K562 (cell line): Measurements from ENCODE around the gene ZC3HAV1L. TPM values are rescaled to one million over a fixed set of nuclear protein-coding genes. Genes with fewer than 3 reads are reported as not detected.

Source experiments
- ATAC-seq: fragments of 200-7000 bp; cut with Tn5 transposase; 3 replicates; pipeline ENCODE4 v1.9.1; 2020; ENCODE audit warnings: moderate library complexity
- BruUV-seq: library from RNA; stranded (reverse); fragments of 400-500 nt; replicated peaks from 2 replicates; lab custom pipeline; 2021; lab: Mats Ljungman, UMichigan
- CTCF ChIA-PET: fragments of 300-600 bp; formaldehyde crosslinking; extraction: SDS; loops from one replicate; lab custom pipeline; 2021; ENCODE audit warnings: low intra/inter-chr PET ratio; lab: Yijun Ruan, JAX
- POLR2A ChIA-PET: fragments of 300-600, 350-650 bp; sonication (Branson Sonifier 250); formaldehyde crosslinking; extraction: SDS; loops from one replicate; lab custom pipeline; 2021; ENCODE audit warnings: antibody characterized with exemption, inconsistent platforms; lab: Yijun Ruan, JAX
- DNase-seq, 4 experiments: peaks; one replicate each; pipeline versions ENCODE4 v3.0.0 to v3.0.0-alpha.2; 2011 to 2018; ENCODE audit warnings: low spot score in 3 of 4, mixed read lengths in 3 of 4; ENCODE audit errors: extremely low read depth in 1 of 4
- FAIRE-seq: peaks from 2 replicates; lab custom pipeline; 2011; peaks lifted over from hg19 to GRCh38; lab: Jason Lieb, UNC
- H2AFZ ChIP-seq: 2 replicates; pipeline ENCODE4 v1.6.0; 2011; ENCODE audit warnings: low read depth, low read length, control low read depth, inconsistent platforms
- H3K27ac ChIP-seq: fragments of 200-600 bp; 3 replicates; pipeline ENCODE4 v1.8.0; 2011; ENCODE audit warnings: low read depth, mild to moderate bottlenecking, control low read depth, inconsistent platforms, low read length, moderate library complexity, mixed read lengths; ENCODE audit errors: extremely low read depth
- H3K27me3 ChIP-seq, 2 experiments: fragments of 300-600 bp in 1 of 2; 2 replicates in 1 of 2; 3 replicates in 1 of 2; pipeline versions ENCODE4 v1.6.0 to v1.8.0; 2011; ENCODE audit warnings: inconsistent platforms in 2 of 2, low read length in 2 of 2, mild to moderate bottlenecking in 1 of 2, mixed read lengths in 1 of 2, moderate library complexity in 1 of 2; ENCODE audit not compliant: control insufficient read depth in 2 of 2, insufficient read depth in 2 of 2
- H3K36me3 ChIP-seq: fragments of 300-600 bp; 3 replicates; pipeline ENCODE4 v1.8.0; 2011; ENCODE audit warnings: mild to moderate bottlenecking, low read length, inconsistent platforms; ENCODE audit not compliant: control insufficient read depth, insufficient read depth
- H3K4me1 ChIP-seq, 2 experiments: fragments of 200-600 bp in 1 of 2; replicated peaks in 1 of 2; 2 replicates in 1 of 2; 3 replicates in 1 of 2; pipeline versions ENCODE4 v1.5.1 to v1.8.0; 2011; ENCODE audit warnings: inconsistent platforms in 2 of 2, low read length in 2 of 2, mild to moderate bottlenecking in 1 of 2, mixed read lengths in 1 of 2, moderate library complexity in 1 of 2; ENCODE audit not compliant: control insufficient read depth in 2 of 2, insufficient read depth in 2 of 2
- H3K4me2 ChIP-seq: 2 replicates; pipeline ENCODE4 v1.6.1; 2011; ENCODE audit warnings: low read length, control low read depth, inconsistent platforms, mixed read lengths; ENCODE audit not compliant: insufficient read depth
- H3K4me3 ChIP-seq: fragments of 200-600 bp; sonication (generic), shearing (Covaris generic); 2 replicates; pipeline ENCODE4 v1.5.1; 2016; ENCODE audit warnings: control low read depth, inconsistent platforms
- H3K79me2 ChIP-seq: fragments of 200-600 bp; 3 replicates; pipeline ENCODE4 v1.8.0; 2011; ENCODE audit warnings: low read length, inconsistent platforms; ENCODE audit not compliant: control insufficient read depth, insufficient read depth
- H3K9ac ChIP-seq, 2 experiments: 2 replicates each; pipeline versions ENCODE4 v1.6.0 to v1.6.1; 2011; ENCODE audit warnings: low read depth in 2 of 2, low read length in 2 of 2, control low read depth in 1 of 2, inconsistent platforms in 1 of 2, mild to moderate bottlenecking in 1 of 2, mixed read lengths in 1 of 2; ENCODE audit not compliant: insufficient read depth in 1 of 2
- H3K9me1 ChIP-seq: one replicate; pipeline ENCODE4 v1.6.0; 2011; ENCODE audit warnings: inconsistent platforms, mild to moderate bottlenecking, low read length, moderate library complexity; ENCODE audit not compliant: control insufficient read depth, insufficient read depth
- H3K9me3 ChIP-seq: replicated peaks from 2 replicates; pipeline ENCODE4 v1.5.1; 2011; ENCODE audit warnings: low read depth, low read length, inconsistent platforms; ENCODE audit not compliant: control insufficient read depth, insufficient read depth
- H4K20me1 ChIP-seq: replicated peaks from 2 replicates; pipeline ENCODE4 v1.6.1; 2011; ENCODE audit warnings: low read length, inconsistent platforms, mixed read lengths; ENCODE audit not compliant: control insufficient read depth, insufficient read depth
- BACH1 ChIP-seq: fragments of 200-800 bp; sonication (Bioruptor generic); IDR thresholded peaks from 2 replicates; pipeline ENCODE4 v1.6.1; 2016; ENCODE audit warnings: missing genetic modification characterization, missing compliant biosample characterization
- C11orf30 ChIP-seq: fragments of 450-650 bp; IDR thresholded peaks from 2 replicates; pipeline ENCODE4 v1.6.1; 2016; ENCODE audit warnings: low read depth, mild to moderate bottlenecking
- CEBPG ChIP-seq, 3 experiments: fragments of 200-800 bp in 1 of 3; sonication (Bioruptor generic) in 1 of 3; sonication (generic) in 1 of 3; formaldehyde crosslinking in 1 of 3; IDR thresholded peaks in 2 of 3; conservative IDR thresholded peaks in 1 of 3; 2 replicates each; pipeline versions ENCODE4 v1.6.1 to v1.8.0; 2016 to 2022; ENCODE audit warnings: missing compliant biosample characterization in 2 of 3, missing genetic modification characterization in 2 of 3, mild to moderate bottlenecking in 1 of 3, missing genetic modification reagents in 1 of 3
- DPF2 ChIP-seq: fragments of 450-650 bp; IDR thresholded peaks from 2 replicates; pipeline ENCODE4 v1.6.1; 2016
- E2F3 ChIP-seq: fragments of 250-450 bp; sonication (Bioruptor Pico); IDR thresholded peaks from 2 replicates; pipeline ENCODE4 v1.4.0; 2020; ENCODE audit warnings: mild to moderate bottlenecking
- EHMT2 ChIP-seq: fragments of 450-650 bp; IDR thresholded peaks from 2 replicates; pipeline ENCODE4 v1.6.1; 2018; ENCODE audit warnings: antibody characterized with exemption
- ELF4 ChIP-seq: fragments of 450-650 bp; formaldehyde crosslinking; IDR thresholded peaks from 2 replicates; pipeline ENCODE4 v1.4.0; 2022; ENCODE audit warnings: missing genetic modification characterization
- FOS ChIP-seq: IDR thresholded peaks from 3 replicates; pipeline ENCODE4 v1.6.1; 2011; ENCODE audit not compliant: insufficient read length; ENCODE audit errors: extremely low read depth
- FOSL1 ChIP-seq: fragments of 200-800 bp; sonication (Bioruptor generic); conservative IDR thresholded peaks from 2 replicates; pipeline ENCODE4 v1.6.1; 2016; ENCODE audit warnings: missing genetic modification characterization, missing compliant biosample characterization
- FOXJ3 ChIP-seq: sonication (generic); formaldehyde crosslinking; IDR thresholded peaks from 2 replicates; pipeline ENCODE4 v1.4.0; 2020; ENCODE audit warnings: mild to moderate bottlenecking, missing genetic modification reagents
- JUN ChIP-seq, 2 experiments: sonication (generic) in 1 of 2; formaldehyde crosslinking in 1 of 2; IDR thresholded peaks; 2 replicates each; pipeline versions ENCODE4 v1.6.1 to v1.8.0; 2012 to 2022; ENCODE audit warnings: borderline replicate concordance in 2 of 2, mild to moderate bottlenecking in 2 of 2, improper control_type of control experiment in 1 of 2, low read depth in 1 of 2, low read length in 1 of 2, missing genetic modification reagents in 1 of 2
- JUND ChIP-seq, 2 experiments: IDR thresholded peaks; 2 replicates in 1 of 2; 3 replicates in 1 of 2; pipeline ENCODE4 v1.6.1; 2011; ENCODE audit warnings: borderline replicate concordance in 2 of 2, low read depth in 2 of 2, low read length in 2 of 2, improper control_type of control experiment in 1 of 2, missing biosample characterization in 1 of 2, missing genetic modification characterization in 1 of 2, missing genetic modification reagents in 1 of 2
- MAFG ChIP-seq: fragments of 450-650 bp; conservative IDR thresholded peaks from 2 replicates; pipeline ENCODE4 v1.6.1; 2016; ENCODE audit warnings: missing genetic modification characterization, missing compliant biosample characterization
- MAFK ChIP-seq: IDR thresholded peaks from 2 replicates; pipeline ENCODE4 v1.6.1; 2011; ENCODE audit warnings: low read length, improper control_type of control experiment
- NELFE ChIP-seq: IDR thresholded peaks from 2 replicates; pipeline ENCODE4 v1.6.1; 2011; ENCODE audit warnings: mild to moderate bottlenecking; ENCODE audit not compliant: insufficient read depth, insufficient read length
- NFE2 ChIP-seq: IDR thresholded peaks from 2 replicates; pipeline ENCODE4 v1.6.1; 2014; ENCODE audit warnings: antibody characterized with exemption, low read depth
- SMARCA4 ChIP-seq: fragments of 450-650 bp; IDR thresholded peaks from 2 replicates; pipeline ENCODE4 v1.6.1; 2016
- SRF ChIP-seq, 2 experiments: fragments of 250-450, 450-650 bp in 1 of 2; sonication (Bioruptor Pico) in 1 of 2; sonication (generic) in 1 of 2; formaldehyde crosslinking; IDR thresholded peaks; 2 replicates each; pipeline versions ENCODE4 v1.5.0 to v1.5.1; 2020 to 2022; ENCODE audit warnings: mild to moderate bottlenecking in 1 of 2, missing genetic modification reagents in 1 of 2
- ZBTB17 ChIP-seq: fragments of 450-650 bp; formaldehyde crosslinking; IDR thresholded peaks from 2 replicates; pipeline ENCODE4 v1.4.0; 2020; ENCODE audit warnings: mild to moderate bottlenecking
- ZNF316 ChIP-seq: fragments of 450-650 bp; IDR thresholded peaks from 2 replicates; pipeline ENCODE4 v1.6.1; 2016
- ZNF324 ChIP-seq: fragments of 250-450 bp; sonication (Bioruptor Pico); IDR thresholded peaks from 2 replicates; pipeline ENCODE4 v1.4.0; 2020; ENCODE audit warnings: mild to moderate bottlenecking
- WGBS: fragments of 100-300 bp; shearing (Covaris generic); methylation state at CpG from one replicate; pipeline ENCODE4 v1.1.6; 2016; ENCODE audit warnings: low coverage, mixed read lengths; ENCODE audit not compliant: insufficient coverage; ENCODE audit errors: missing lambda C conversion rate; 5-methylcytosine and 5-hydroxymethylcytosine counted together
- in situ Hi-C: fragments of 300-500 bp; cut with MboI; formaldehyde crosslinking; loops from 4 replicates; pipeline ENCODE4 v1.15.0; 2018; ENCODE audit warnings: inconsistent platforms, mixed read lengths
- intact Hi-C: fragments of 100-400 bp; cut with micrococcal nuclease; formaldehyde crosslinking; loops from 2 replicates; pipeline ENCODE4 v1.14.2; 2022
- polyA plus RNA-seq, 8 experiments: library from polyadenylated mRNA; depleted of rRNA in 4 of 8; stranded (reverse) in 5 of 8; unstranded in 3 of 8; fragments of >200 nt; fragmentation: Nextera tagmentation in 2 of 8; fragmentation: Illumina TruSeq in 1 of 8; extraction: Ambion mirVana in 2 of 8; extraction: Trizol in 1 of 8; gene quantifications; 2 replicates each; pipeline versions ENCODE4 v1.2.1 to v1.2.3, GENCODE V29; 2011 to 2014; ENCODE audit warnings: inconsistent platforms in 1 of 8, missing spikeins in 1 of 8
- total RNA-seq, 7 experiments: library from RNA; depleted of rRNA in 6 of 7; stranded (reverse); fragments of >200 nt in 6 of 7; fragmentation: Illumina TruSeq in 2 of 7; extraction: Trizol in 2 of 7; gene quantifications; 2 replicates each; pipeline versions ENCODE4 v1.2.1 to v1.2.3, GENCODE V29; 2011 to 2021; ENCODE audit warnings: low replicate concordance in 1 of 7
- TF ChIP-seq, protein P1 (sequence below), 2 experiments: fragments of 450-650 bp in 1 of 2; sonication (generic) in 1 of 2; formaldehyde crosslinking in 1 of 2; IDR thresholded peaks in 1 of 2; conservative IDR thresholded peaks in 1 of 2; 2 replicates each; pipeline versions ENCODE4 v1.6.1 to v1.8.1; 2016 to 2023; ENCODE audit warnings: mild to moderate bottlenecking in 2 of 2, moderate library complexity in 2 of 2, inconsistent platforms in 1 of 2, missing genetic modification reagents in 1 of 2

The ZC3HAV1L gene
- total and polyA plus RNA-seq, 9 of the 15 experiments (the other 6 are each of a cell fraction or from before 2014, with no cell fraction given): not detected

GRCh38 chr7:139047970-139048369, 12.1 kb upstream of the ZC3HAV1L start:
- TF ChIP-seq SRF (CRISPR knock-in tag; IDR thresholded peaks at IDR 0.05) (no peak), FOS (no peak), EHMT2 (0 out of 2 replicates have a peak, but pooled peaks have one; percentile 15), C11orf30 (peak; percentile 73), DPF2 (0 out of 2 replicates have a peak, but pooled peaks have one; percentile 18), MAFG (tag) (peak; percentile 79), FOSL1 (tag) (peak; percentile 85), JUND (IDR thresholded peaks at IDR 0.05; ENCODE audit: borderline replicate concordance, low read depth, low read length) (peak; percentile 69; the same call in 1 of the 2 replicates), JUND (tag; IDR thresholded peaks at IDR 0.05; ENCODE audit: borderline replicate concordance, low read depth, low read length) (peak; percentile 49; the same call in 2 of the 3 replicates), ELF4 (CRISPR knock-in tag) (peak; percentile 39; the same call in 1 of the 2 replicates), CEBPG (CRISPR knock-in tag; IDR thresholded peaks at IDR 0.05) (no peak), CEBPG (tag; conservative IDR thresholded peaks at IDR 0.05 in 1 of 2, IDR thresholded peaks at IDR 0.05 in 1 of 2) (peak; percentile 27 to 29; a peak in 1 of 4 replicates), FOXJ3 (CRISPR knock-in tag) (no peak), NFE2 (peak; percentile 17), NELFE (no peak), BACH1 (tag) (peak; percentile 68), ZNF324 (CRISPR knock-in tag) (0 out of 2 replicates have a peak, but pooled peaks have one; percentile 16), E2F3 (CRISPR knock-in tag) (no peak), MAFK (peak; percentile 43; the same call in 1 of the 2 replicates), ZNF316 (peak; percentile 67), SMARCA4 (peak; percentile 35; the same call in 1 of the 2 replicates), JUN (IDR thresholded peaks at IDR 0.05; ENCODE audit: borderline replicate concordance, low read depth, low read length) (0 out of 2 replicates have a peak, but pooled peaks have one; percentile 13), JUN (CRISPR knock-in tag; IDR thresholded peaks at IDR 0.05; ENCODE audit: borderline replicate concordance) (no peak), ZBTB17 (CRISPR knock-in tag) (0 out of 2 replicates have a peak, but pooled peaks have one; percentile 26)
- TF ChIP-seq, protein P1, sequence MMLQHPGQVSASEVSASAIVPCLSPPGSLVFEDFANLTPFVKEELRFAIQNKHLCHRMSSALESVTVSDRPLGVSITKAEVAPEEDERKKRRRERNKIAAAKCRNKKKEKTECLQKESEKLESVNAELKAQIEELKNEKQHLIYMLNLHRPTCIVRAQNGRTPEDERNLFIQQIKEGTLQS (IDR thresholded peaks at IDR 0.05): peak; percentile 62
- TF ChIP-seq, protein P1 (CRISPR knock-in tag; conservative IDR thresholded peaks at IDR 0.05): no peak
- peaks cover 4 to 20% of the 10 kb centered on the region in 2 experiments; a peak in 4 of 5 replicates for H3K4me1 ChIP-seq
- no peak overlapping the region for H3K9ac ChIP-seq
- no peaks in the 10 kb centered on the region for H3K9me1 ChIP-seq
- CTCF ChIA-PET: no interaction called here
- no TSS peak for BruUV-seq
- H4K20me1 ChIP-seq: no peaks in the 10 kb centered on the region
- 41% methylated on average over 3 of the region's 3 CpGs for WGBS
- H3K4me3 ChIP-seq: no peak overlapping the region
- H3K27ac ChIP-seq: no peak overlapping the region
- intact Hi-C loops (no loop called here), in situ Hi-C loops (no loop called here)
- H2AFZ ChIP-seq: no peak overlapping the region
- ATAC-seq (no peak), FAIRE-seq (peak; percentile 26), DNase-seq (peak in 1 of 4 experiments; percentile 31)
- no peak overlapping the region for H3K4me2 ChIP-seq
- H3K27me3 ChIP-seq: no peaks in the 10 kb centered on the region
- peaks cover 69% of the 10 kb centered on the region for H3K36me3 ChIP-seq
- H3K79me2 ChIP-seq: no peaks in the 10 kb centered on the region
- H3K9me3 ChIP-seq: no peaks in the 10 kb centered on the region
- POLR2A ChIA-PET: interaction anchor here (1.0 kb wide), 1 partner anchor 18 kb away, joined by 3 read pairs; no protein-coding TSS in a partner anchor
